NCI-H1436 treated with DMSO at 0.1 percent for 48 hours (cell line): ENCODE results near the gene ANTXR1.

Source experiments
- DNase-seq: peaks from one replicate; lab custom pipeline; 2025; lab: John Stamatoyannopoulos, UW

ANTXR1 gene

GRCh38 chr2:69181806-69182427 is 168.9 kb downstream of the ANTXR1 start:
- DNase-seq, result no peak

GRCh38 chr2:69183659-69184058 is 170.7 kb downstream of the ANTXR1 start:
- no peak for DNase-seq

- no peak for DNase-seq
Observed at GRCh38 chr2:69184224-69184623, 171.2 kb downstream of the ANTXR1 start.

- DNase-seq, result no peak
Observed at GRCh38 chr2:69185807-69186206, 172.8 kb downstream of the ANTXR1 start.

GRCh38 chr2:69186614-69187013 is 173.6 kb downstream of the ANTXR1 start:
- DNase-seq, result no peak

GRCh38 chr2:69188182-69188900 is 175.4 kb downstream of the ANTXR1 start:
- no peak for DNase-seq

GRCh38 chr2:69190743-69191404 is 177.9 kb downstream of the ANTXR1 start:
- no peak for DNase-seq

- DNase-seq, result no peak
Observed at GRCh38 chr2:69191634-69192033, 178.7 kb downstream of the ANTXR1 start.

GRCh38 chr2:69192176-69192945 is 179.4 kb downstream of the ANTXR1 start:
- no peak for DNase-seq

- DNase-seq, result no peak
Observed at GRCh38 chr2:69195706-69196105, 182.7 kb downstream of the ANTXR1 start.

GRCh38 chr2:69196327-69197117 is 183.5 kb downstream of the ANTXR1 start:
- no peak for DNase-seq

GRCh38 chr2:69200107-69200520 is 187.1 kb downstream of the ANTXR1 start:
- DNase-seq, result no peak

GRCh38 chr2:69201259-69201658 is 188.3 kb downstream of the ANTXR1 start:
- no peak for DNase-seq

- no peak for DNase-seq
Observed at GRCh38 chr2:69202327-69202726, 189.3 kb downstream of the ANTXR1 start.

- DNase-seq, result no peak
Observed at GRCh38 chr2:69203166-69203985, 190.4 kb downstream of the ANTXR1 start.

GRCh38 chr2:69204654-69205053 is 191.7 kb downstream of the ANTXR1 start:
- DNase-seq, result no peak

- no peak for DNase-seq
Observed at GRCh38 chr2:69205076-69205475, 192.1 kb downstream of the ANTXR1 start.

- DNase-seq, result no peak
Observed at GRCh38 chr2:69205491-69205890, 192.5 kb downstream of the ANTXR1 start.

- no peak for DNase-seq
Observed at GRCh38 chr2:69208023-69208595, 195.1 kb downstream of the ANTXR1 start.

- no peak for DNase-seq
Observed at GRCh38 chr2:69209482-69209881, 196.5 kb downstream of the ANTXR1 start.
